NB4 (cell line): ENCODE results near the gene CRB1.

ENCODE experiments used
- CTCF ChIP-seq: IDR thresholded peaks from one replicate; pipeline ENCODE4 v1.5.1; 2012; ENCODE audit warnings: low read depth, low read length
- POLR2A ChIP-seq: IDR thresholded peaks from 2 replicates; pipeline ENCODE4 v1.6.1; 2011; ENCODE audit warnings: mild to moderate bottlenecking; ENCODE audit not compliant: insufficient read length; ENCODE audit errors: extremely low read depth
- TF ChIP-seq, protein P1 (sequence below): IDR thresholded peaks from 2 replicates; pipeline ENCODE4 v1.6.1; 2011; ENCODE audit warnings: low read depth, low read length

GRCh38 chr1:197435224-197435623 is 167.2 kb downstream of the CRB1 start:
- no peak for TF ChIP-seq CTCF
- TF ChIP-seq POLR2A: no peak
- TF ChIP-seq, protein P1, sequence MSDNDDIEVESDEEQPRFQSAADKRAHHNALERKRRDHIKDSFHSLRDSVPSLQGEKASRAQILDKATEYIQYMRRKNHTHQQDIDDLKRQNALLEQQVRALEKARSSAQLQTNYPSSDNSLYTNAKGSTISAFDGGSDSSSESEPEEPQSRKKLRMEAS: no peak
